ENCODE measurements around the gene PTPN1.
"Not testable (repeated sequence)": the region's sequence is repeated elsewhere in the genome, so short reads cannot be mapped to it uniquely, and the experiment has no call there.

The PTPN1 gene

DNA sequence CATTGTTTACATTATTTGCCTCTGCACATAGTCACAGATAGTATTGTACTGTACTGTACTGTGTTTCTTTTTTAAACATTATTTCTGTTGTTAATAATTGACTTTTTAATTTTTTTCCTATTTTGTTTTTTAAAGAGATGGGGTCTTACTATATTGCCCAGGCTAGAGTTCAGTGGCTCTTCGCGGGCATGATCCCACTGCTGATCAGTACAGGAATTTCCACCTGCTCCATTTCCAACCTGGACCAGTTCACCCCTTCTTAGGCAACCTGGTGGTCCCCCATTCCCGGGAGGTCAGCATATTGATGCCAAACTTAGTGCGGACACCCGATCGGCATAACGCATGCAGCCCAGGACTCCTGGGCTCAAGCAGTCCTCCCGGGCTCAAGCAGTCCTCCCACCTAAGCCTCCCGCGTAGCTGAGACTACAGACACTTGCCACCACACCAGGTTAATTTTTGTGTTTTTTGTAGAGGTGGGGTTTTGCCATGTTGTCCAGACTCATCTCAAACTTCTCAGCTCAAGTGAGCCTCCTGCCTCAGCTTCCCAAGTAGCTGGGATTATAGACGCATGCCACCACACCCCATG is 47.5 kb downstream of the PTPN1 start:
- DNase-seq (ENCODE audit: low read depth in 2 of 2): no peak

DNA sequence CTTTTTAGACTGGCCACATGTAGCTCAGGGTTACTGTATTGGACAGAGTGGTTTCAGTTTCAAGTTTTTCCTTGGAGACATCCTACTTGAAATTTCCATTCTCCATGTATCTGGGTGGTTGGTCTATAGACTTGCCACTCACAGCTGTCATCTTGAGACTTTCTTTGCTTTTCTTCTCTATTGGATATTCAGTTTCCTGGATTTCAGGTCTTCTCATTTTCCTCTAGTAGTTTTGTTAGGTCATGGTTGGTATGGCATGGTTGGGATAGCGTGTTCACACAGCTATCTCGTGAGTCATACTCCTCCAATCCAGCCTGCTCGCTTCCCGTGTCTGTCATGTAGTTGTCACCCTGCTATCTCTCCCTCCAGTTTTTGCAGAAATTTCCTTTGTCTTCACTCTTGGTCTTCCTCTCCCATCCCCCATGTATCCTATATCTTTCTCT is 48.3 kb downstream of the PTPN1 start:
- DNase-seq (ENCODE audit: low read depth in 2 of 2): peak; percentile 32 to 37

DNA sequence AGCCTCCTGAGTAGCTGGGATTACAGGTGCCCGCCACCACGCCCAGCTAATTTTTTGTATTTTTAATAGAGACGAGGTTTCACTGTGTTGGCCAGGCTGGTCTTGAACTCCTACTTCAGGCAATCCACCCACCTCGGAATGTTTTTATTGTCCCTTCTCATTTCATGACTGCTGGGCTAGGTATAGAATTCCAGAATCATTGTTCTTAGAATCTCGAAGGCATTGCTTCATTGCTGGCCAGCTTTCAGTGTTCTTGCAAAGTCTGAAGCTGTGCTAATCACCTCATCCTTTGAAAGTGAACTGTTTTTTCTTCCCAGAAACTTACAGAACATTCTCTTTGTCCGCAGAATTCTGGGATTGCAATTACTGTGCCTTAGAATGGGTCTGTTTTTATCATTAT is 49.0 kb downstream of the PTPN1 start:
- no peak for DNase-seq (ENCODE audit: low read depth in 2 of 2)

DNA sequence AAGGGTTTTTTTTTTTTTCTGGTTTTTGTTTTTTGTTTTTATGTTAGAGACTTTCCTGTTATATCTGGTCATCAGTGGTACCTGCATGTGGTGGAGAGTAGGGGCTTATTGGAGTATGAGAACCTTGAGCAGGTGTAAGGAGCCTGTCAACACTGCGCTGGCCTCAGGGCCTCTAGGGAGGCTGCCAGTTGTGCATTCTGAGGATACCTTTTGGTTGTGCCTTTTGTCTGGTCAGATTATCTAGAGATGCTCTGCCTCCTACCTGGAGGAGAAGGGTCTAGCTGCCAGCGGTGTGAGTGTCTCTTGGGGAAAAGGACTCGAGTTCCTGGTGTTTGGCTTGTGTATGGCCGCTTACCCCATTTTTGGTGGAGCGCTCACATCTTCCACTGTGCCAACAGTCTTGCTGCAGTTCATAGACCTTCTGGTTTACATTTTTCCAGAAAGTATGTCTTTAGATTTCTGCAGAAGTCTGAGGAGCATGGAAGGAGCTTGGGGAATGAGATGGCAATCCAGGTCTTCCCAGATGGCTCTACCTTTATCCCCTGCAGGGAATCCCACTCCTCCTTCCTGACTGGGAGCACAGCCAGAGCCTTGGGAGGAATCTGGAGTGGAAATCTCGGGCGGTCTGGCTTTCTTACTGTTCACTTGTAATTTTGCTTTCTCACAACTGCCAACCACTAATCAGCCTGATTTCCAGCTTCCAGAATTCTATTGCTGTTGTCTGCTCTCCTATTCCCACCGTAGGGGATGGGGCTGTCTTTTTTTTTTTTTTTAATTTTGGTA is 49.9 kb downstream of the PTPN1 start:
- DNase-seq (ENCODE audit: low read depth in 2 of 2): no peak

DNA sequence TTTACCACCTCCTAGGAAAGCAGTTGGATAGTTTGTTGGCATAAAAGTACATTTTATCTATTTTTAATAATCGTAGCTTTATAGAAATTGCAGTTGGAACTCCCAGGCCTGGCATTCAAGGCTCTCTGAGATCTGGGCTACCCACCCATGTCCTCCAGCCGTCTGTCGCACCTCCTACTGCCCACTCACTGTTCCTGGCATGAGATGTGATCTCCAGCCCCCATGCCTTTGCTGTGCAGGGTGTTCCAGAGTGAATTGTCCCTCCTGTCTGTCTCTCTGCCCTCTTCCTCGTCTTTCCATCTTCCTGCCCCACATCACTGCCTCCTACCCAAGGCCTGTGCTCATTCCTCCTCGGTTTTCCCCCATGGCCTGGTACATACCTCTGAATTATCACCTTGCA is 50.7 kb downstream of the PTPN1 start:
- no peak for DNase-seq (ENCODE audit: low read depth in 2 of 2)

DNA sequence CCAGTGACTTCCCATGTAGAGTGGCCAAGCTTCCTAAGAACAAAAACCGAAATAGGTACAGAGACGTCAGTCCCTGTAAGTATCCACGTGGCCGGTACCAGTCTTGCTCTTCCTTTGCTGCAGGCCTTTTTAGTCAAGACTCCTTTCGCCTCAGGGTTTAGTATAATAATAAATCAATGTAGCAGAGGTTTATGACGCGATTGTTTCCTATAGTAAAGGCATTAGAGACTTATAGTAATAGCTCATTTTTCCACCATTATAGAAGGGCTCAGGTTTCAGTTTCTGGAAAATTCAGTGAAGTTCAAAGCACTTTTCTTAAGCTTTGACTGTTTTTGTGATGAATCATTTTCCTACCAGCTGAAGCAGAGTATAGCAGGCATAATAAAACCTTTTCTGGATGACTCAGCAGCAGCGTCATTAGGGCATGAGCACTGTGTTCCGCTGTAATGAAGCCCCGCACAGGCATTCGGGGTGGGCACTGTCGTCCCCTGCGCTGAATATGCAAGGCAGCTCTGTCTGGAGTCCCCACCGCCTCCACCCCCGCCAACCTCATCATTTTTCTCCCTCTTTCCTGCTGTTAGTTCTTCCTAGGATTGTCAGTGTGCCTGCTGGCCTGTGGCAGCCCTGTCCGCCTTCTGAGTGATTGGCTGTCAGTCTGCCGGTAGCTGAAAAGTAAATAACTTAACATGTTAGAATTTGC is 51.3 kb downstream of the PTPN1 start:
- peak; percentile 95 for DNase-seq (ENCODE audit: low read depth in 2 of 2)

DNA sequence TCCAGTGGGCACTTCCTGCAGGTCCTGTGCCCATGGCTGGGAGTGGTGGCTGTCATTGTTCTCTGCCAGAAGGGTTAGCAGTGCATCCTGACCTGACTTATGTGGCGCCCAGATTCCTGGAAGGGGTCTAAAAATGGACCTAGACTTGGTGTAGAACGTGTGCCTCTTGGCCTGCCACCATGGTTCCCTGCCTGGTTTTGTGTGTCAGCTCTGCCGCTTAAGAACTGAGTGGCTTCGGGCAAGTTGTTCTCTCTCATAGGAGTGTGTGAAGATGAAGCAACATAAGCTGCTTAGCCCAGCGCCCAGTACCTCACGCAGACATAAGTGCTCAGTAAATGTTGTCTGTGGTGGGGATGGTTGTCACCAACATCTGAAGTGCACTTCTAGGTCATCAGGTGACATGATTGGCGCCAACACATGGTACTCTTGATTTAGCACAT is 52.1 kb downstream of the PTPN1 start:
- no peak for DNase-seq (ENCODE audit: low read depth in 2 of 2)

DNA sequence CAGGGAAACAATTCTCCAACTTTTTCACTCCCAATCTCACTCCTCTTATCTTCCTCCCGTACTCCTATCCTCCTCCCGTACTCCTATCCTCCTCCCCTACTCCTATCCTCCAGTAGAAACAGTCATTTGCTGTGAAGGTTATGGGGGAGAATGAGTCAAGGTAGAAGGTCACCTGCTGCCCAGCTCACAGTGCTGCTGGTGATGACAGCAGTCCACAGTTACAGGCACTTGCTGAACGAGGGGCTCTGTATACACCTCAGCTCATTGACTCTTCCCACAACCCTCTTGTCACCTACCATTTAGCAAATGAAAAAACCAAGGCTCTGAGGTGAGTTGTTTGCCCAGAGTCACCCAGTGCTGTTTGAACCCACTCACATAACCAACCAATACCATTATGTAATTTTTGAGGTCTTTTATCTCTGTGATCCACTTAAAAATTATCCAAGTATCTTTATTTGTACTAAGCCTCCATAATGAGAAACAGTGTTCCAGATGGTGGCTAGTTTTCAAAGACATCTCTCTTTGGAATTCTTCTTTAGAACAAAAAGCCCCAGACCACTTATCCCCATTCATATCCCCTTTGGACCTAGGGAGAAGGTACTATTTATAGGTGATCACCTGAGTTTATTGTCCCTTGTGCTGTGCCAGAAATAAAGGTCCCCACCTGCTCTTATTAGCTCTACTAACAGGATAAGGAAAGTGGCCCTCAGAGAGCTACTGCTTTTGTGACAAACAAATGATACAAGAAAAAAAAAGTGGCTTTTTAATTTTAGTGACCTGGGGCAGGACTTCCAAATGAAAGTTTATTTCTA is 53.2 kb downstream of the PTPN1 start:
- DNase-seq (ENCODE audit: low read depth in 2 of 2): no peak

DNA sequence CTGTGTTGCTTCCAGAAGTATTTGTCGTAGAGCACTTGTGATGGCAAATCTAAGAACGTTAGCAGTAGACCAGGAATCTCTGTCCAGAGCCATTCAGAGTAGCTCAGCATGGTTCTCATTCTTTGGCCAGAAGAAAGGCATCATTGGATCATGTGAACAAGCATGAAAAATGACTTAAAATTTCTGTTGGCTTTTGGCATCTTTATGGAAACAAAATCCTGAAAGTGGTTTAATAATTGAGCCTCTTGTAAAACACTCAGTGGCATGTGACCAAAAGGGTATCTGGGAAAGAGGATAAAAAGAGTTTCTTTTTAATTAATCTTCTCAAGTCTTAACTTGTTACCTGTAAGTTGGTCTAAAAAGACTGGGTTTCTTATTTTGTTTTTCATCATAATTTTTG is 55.2 kb downstream of the PTPN1 start:
- DNase-seq (ENCODE audit: low read depth in 2 of 2): no peak

DNA sequence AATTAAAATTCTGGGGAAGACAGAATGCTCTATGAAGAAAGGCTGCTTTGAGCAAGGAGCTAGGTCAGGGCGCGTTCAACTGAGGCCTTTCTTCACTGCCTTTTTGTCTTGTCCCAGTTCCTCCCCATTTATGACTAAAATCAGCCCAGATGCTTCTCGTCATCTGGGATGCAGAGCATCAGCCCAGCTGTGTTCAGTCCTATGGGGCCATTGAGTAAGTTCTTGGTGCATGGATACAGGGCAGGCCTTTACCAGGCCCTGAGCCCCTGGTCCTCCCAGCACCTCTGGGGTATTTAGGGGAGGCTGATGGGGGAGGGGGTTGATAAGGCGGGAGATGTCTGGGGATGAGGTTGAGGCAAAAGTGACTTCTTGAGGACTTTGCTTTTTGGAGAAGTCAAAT is 55.7 kb downstream of the PTPN1 start:
- DNase-seq (ENCODE audit: low read depth in 2 of 2): no peak

DNA sequence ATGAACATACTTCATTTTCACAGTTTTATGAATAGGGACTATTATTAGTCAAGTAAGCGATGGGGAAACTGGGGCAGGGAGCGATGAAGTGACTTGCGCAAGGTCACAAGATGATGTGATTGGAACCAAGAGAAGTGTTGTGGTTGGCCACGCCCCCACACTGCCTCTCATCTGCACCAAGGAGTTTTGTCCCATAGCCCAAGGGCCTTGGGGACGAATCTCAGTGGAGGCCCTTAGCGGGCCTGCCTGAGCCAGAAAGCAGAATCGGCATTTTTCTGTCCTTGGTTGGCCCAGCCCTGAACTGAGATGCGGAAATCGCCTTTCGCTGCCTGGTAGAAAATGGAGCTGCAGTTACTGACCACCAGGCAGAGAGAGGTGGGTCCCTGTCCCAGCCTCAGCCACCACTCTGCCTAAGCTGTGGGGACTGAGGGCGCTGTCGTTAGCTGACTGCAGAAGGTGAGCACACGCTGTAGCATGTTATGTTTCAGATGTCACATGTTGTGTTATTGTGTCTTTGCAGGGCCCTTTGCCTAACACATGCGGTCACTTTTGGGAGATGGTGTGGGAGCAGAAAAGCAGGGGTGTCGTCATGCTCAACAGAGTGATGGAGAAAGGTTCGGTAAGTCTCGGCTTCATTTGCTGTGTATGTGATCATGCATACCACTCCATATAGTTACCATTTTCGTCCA is 57.8 kb downstream of the PTPN1 start:
- no peak for DNase-seq (ENCODE audit: low read depth in 2 of 2)

DNA sequence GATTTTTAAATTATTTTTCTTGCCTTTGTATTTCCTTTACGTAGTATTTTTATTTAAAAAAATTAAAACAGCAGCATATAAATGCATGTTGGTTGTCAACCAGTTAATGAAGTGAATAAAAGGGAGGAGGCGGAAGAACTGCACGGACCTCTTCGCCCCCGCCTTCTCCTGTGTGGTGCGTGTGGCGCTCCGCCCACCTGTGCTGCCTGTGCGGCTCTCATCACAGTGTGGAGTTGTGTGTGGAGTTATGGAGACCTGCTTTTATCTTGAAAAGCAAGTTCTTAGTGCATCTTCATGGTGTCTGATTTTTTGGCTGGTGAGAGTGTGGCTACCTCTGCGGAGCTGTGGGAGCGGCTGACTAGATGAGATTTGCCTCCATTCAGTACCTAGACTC is 58.4 kb downstream of the PTPN1 start:
- no peak for DNase-seq (ENCODE audit: low read depth in 2 of 2)

DNA sequence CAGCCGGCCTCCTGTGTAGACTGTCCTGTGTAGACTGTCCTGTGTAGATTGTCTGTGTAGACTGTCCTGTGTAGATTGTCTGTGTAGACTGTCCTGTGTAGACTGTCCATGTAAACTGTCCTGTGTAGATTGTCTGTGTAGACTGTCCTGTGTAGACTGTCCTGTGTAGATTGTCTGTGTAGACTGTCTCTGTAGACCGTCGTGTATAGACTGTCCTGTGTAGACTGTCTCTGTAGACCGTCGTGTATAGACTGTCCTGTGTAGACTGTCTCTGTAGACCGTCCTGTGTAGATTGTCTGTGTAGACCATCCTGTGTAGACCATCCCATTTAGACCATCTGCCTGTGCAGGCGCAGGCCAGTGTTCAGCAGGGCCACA is 59.3 kb downstream of the PTPN1 start:
- DNase-seq (ENCODE audit: low read depth in 2 of 2): not testable (repeated sequence)

DNA sequence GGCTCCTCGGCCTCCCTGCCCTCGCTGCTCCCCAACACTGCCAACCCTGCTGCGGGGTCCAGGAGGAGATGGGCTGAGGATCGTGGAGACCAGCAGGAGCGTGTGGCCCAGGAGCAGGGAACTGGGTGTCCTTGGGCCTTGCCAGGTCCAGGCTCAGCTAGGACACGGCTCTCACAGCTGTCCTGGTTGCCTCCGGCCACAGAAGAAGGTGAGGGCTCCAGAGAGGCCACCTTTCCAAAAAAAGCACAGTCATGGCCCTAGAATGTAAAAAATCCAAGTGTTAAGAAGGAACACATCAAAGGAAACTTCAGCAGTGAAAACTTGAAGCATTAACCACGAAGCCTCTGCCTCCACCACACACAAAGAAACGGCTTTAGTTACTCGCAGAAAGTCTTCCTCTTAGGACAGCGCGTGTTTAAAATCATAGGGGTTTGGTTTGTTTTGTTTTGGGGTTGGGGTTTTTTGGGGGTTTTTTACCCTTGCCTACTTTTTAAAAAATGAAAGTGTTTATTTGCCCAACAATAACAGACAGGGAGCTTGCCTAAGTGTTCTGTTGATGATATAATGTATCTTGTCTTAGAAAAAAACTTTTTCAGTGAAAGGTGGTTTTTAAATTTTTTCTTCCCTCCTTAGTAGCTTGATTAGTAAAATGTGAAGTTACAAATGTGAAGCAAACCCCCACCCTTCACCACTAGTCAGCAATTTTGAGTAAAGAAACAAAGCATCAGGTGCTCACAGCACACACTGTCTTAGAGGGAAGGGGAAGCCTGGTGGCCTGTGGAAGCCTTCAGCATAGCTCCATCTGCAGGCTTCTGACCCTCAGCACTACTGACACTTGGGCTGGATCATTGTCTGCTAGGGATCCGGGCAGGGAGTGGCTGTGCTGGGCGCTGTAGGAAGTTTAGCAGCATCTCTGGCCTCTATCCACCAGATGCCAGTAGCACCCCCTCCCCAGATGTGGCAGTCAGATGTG is 60.0 kb downstream of the PTPN1 start:
- no peak for DNase-seq (ENCODE audit: low read depth in 2 of 2)

DNA sequence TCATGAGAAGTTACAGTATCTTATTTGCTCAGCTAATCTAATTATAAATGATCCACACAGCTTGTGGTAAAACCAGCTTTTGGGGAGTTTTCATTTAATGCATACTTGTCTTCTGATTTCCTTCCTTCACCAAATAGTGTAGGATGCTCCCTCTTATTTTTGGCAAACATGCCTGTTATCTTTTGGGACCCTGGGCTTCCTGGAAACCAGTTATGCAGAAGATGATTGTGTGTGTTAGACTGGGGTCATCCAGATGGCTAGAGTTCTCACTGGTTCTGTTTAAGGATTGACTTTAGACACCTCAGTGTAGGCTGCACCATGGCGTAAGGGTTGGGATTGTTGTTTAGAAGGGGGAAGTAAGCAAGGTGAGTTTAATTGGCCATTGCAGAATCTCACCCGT is 61.3 kb downstream of the PTPN1 start:
- DNase-seq (ENCODE audit: low read depth in 2 of 2): no peak

DNA sequence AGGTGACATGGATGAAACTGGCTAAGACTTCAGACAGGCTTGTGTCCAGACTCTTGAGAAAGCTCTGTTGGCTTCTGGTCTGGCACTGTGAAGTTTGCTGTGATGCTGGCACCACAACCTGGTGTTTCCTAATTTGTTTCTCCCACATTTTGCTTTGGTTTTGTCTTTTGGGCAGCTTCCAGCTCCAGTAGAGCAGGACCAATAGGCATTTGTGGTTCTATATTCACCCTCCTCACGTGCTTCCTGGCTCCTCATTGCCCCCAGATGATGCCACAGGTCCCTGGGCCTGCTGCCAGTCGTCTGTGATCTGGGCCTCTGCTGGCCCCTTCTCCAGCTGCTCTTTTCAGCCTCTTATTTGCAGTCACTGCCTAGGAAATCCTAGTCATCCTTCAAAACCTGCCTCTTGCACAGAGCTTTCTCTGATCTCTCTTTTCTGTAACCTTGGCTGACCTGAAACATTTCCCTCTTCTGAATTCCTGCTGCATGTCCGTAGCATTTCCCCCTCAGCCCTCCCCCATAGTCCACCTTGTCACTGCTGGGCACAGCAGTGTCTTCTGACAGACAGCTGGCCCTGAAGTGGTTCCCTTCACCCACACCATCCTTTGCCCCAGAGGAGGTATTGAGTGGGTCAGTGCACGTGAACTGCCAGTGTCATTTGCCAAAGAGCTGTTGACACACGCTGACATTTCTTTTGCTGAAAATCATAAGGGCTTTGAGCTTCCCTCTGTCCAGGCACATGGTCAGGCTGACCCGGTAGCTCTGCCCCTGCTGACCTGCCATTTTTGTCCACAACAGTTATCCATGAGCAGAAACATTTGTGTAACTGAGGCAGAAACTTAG is 63.0 kb downstream of the PTPN1 start:
- peak in 1 of 2 experiments; percentile 15 for DNase-seq (ENCODE audit: low read depth in 2 of 2)

DNA sequence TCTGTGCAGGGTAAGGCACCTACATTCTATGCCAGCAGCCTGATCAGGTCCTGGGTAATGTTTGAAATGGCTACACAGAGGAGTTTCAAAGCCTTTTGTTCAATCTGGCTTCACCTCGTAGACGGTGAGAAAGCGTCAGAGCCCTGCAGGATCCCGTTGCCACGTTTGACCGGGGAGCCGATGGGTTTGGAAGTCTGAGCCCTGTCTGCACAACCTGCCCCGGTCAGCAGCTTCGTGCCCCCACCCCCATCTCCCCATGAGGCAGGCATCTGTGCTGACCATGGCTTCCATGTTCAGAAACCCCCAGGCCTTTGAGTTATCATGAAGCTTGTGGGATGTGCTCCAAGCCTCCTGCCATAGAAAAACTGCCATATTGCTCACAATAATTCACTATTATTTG is 63.9 kb downstream of the PTPN1 start:
- no peak for DNase-seq (ENCODE audit: low read depth in 2 of 2)

DNA sequence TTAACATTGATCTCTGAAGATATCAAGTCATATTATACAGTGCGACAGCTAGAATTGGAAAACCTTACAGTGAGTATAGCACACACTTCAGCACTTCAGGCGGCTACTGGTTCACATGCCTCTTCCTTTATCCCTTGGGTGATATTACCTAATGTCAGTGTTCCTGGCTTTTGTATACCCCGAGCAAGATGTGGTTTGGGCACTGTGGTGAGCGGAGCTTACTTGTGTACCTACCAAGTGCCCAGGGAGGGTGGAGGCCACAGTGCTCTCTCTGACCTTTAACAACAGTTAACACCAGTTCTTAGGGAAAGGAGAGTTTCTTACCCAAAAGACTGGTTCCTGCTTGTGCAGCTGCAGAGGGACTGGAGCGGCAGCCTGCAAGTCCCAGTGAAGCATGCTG is 64.4 kb downstream of the PTPN1 start:
- no peak for DNase-seq (ENCODE audit: low read depth in 2 of 2)

Measured in fibroblast of skin of left quadriceps (primary cell).